Measurements from ENCODE around the gene ZNF266. TPM values are rescaled to one million over a fixed set of nuclear protein-coding genes. Genes with fewer than 3 reads are reported as not detected.

The ZNF266 gene
- total and polyA plus RNA-seq, 10 of the 15 experiments (the other 5 are each of a cell fraction or from before 2014, with no cell fraction given), result 7.7 to 67.7 (median 25.0) TPM

DNA sequence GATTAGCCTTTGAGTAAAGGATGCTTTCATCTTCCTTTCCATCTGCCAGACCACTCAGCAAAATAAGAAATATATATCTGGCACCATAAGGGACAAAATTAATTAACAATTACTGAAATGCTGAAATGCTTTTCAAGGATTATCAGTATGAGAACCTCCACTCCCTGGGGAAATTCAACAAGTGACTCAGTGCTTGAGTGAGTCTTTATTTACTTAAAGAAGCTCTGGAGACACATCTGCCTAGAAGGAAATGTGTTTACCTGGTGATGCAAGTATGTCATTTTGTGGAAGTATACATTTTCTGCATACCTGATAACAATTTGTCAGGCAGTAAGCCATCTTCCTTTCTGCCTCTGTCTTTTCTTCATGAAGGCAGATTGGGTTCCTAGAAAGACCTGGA, 39.6 kb upstream of the ZNF266 start:
- H3K4me3 ChIP-seq, result no peak overlapping the region
- SMC1A ChIA-PET (ENCODE audit: uncharacterized antibody, unreplicated experiment), result no interaction called here
- no peaks in the 10 kb centered on the region for H3K4me1 ChIP-seq (ENCODE audit: control insufficient read depth, insufficient read depth, low read length)
- no peaks in the 10 kb centered on the region for H3K27me3 ChIP-seq (replicated peaks in 1 of 2; ENCODE audit: control insufficient read depth in 2 of 2, insufficient read depth in 2 of 2, low read length in 1 of 2)
- ATAC-seq, result no peak
- no peak for FAIRE-seq
- intact Hi-C loops (cut with micrococcal nuclease; ENCODE audit: unreplicated experiment), result no loop called here
- BruUV-seq (replicated peaks), result no TSS peak
- H3K79me2 ChIP-seq (ENCODE audit: control insufficient read depth, insufficient read depth, low read length), result no peaks in the 10 kb centered on the region
- H3K4me2 ChIP-seq (ENCODE audit: control insufficient read depth, insufficient read depth), result no peak overlapping the region
- POLR2A ChIA-PET, result no interaction called here
- in situ Hi-C loops (cut with MboI), result no loop called here
- no peak for DNase-seq (ENCODE audit: low read depth, low spot score)
- RAD21 ChIA-PET (ENCODE audit: unreplicated experiment), result no interaction called here
- TF ChIP-seq, protein P1, sequence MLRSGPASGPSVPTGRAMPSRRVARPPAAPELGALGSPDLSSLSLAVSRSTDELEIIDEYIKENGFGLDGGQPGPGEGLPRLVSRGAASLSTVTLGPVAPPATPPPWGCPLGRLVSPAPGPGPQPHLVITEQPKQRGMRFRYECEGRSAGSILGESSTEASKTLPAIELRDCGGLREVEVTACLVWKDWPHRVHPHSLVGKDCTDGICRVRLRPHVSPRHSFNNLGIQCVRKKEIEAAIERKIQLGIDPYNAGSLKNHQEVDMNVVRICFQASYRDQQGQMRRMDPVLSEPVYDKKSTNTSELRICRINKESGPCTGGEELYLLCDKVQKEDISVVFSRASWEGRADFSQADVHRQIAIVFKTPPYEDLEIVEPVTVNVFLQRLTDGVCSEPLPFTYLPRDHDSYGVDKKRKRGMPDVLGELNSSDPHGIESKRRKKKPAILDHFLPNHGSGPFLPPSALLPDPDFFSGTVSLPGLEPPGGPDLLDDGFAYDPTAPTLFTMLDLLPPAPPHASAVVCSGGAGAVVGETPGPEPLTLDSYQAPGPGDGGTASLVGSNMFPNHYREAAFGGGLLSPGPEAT (IDR thresholded peaks at IDR 0.05; ENCODE audit: low read depth), result no peak
- TF ChIP-seq IKZF1 (conservative IDR thresholded peaks at IDR 0.05) (no peak), BHLHE40 (IDR thresholded peaks at IDR 0.05; ENCODE audit: borderline replicate concordance in 1 of 2, low read depth in 2 of 2, low read length in 1 of 2) (no peak), SPI1 (IDR thresholded peaks at IDR 0.05; ENCODE audit: borderline replicate concordance, insufficient read depth, low read depth, low read length) (no peak), NFYA (IDR thresholded peaks at IDR 0.05; ENCODE audit: borderline replicate concordance, low read depth, low read length) (no peak), SUPT20H (IDR thresholded peaks at IDR 0.05; ENCODE audit: borderline replicate concordance, control insufficient read depth, low read depth, low read length) (no peak)
- TF ChIP-seq, protein P2, sequence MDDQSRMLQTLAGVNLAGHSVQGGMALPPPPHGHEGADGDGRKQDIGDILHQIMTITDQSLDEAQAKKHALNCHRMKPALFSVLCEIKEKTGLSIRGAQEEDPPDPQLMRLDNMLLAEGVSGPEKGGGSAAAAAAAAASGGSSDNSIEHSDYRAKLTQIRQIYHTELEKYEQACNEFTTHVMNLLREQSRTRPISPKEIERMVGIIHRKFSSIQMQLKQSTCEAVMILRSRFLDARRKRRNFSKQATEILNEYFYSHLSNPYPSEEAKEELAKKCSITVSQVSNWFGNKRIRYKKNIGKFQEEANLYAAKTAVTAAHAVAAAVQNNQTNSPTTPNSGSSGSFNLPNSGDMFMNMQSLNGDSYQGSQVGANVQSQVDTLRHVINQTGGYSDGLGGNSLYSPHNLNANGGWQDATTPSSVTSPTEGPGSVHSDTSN (IDR thresholded peaks at IDR 0.05; ENCODE audit: insufficient replicate concordance, low read depth, low read length), result no peak
- TF ChIP-seq, protein P3, sequence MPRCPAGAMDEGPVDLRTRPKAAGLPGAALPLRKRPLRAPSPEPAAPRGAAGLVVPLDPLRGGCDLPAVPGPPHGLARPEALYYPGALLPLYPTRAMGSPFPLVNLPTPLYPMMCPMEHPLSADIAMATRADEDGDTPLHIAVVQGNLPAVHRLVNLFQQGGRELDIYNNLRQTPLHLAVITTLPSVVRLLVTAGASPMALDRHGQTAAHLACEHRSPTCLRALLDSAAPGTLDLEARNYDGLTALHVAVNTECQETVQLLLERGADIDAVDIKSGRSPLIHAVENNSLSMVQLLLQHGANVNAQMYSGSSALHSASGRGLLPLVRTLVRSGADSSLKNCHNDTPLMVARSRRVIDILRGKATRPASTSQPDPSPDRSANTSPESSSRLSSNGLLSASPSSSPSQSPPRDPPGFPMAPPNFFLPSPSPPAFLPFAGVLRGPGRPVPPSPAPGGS (IDR thresholded peaks at IDR 0.05; ENCODE audit: borderline replicate concordance, insufficient read depth, low read depth, low read length, poor library complexity, severe bottlenecking), result no peak
- no peaks in the 10 kb centered on the region; the same call in 1 of the 3 replicates for H3K9me3 ChIP-seq (replicated peaks; ENCODE audit: control insufficient read depth, insufficient read depth, low read length)
- no peaks in the 10 kb centered on the region for H4K20me1 ChIP-seq (ENCODE audit: control insufficient read depth, insufficient read depth)
- H3K36me3 ChIP-seq (ENCODE audit: control insufficient read depth in 2 of 2, insufficient read depth in 2 of 2, low read length in 1 of 2), result no peaks in the 10 kb centered on the region
- H3K27ac ChIP-seq (ENCODE audit: control insufficient read depth, insufficient read depth), result no peak overlapping the region
- H3K9ac ChIP-seq (ENCODE audit: control insufficient read depth, insufficient read depth, low read length), result no peak overlapping the region
- no peak overlapping the region for H2AFZ ChIP-seq (ENCODE audit: control insufficient read depth, low read depth, low read length)
- CTCF ChIA-PET, result no interaction called here

Data from GM12878 (cell line).